ENCODE measurements around the gene CATSPER4. TPM values are rescaled to one million over a fixed set of nuclear protein-coding genes. Genes with fewer than 3 reads are reported as not detected.

The CATSPER4 gene
- total RNA-seq, 1 experiment from 2014 or later = not detected

DNA sequence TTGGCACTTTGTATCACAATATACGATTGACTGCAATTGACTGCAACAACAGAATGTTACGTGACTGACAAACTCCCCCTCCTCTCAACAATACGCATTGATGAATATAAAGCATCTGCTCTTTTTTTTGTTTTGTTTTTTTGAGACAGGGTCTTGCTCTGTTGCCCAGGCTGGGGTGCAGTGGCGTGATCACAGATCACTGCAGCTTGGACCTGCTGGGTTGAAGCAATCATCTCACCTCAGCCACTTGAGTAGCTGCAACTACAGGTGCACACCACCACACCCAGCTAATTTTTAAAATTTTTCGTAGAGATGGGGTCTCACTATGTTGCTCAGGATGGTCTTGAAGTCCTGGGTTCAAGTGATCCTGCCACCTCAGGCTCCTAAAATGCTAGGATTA lies 22.3 kb downstream of the CATSPER4 start:
- no peak overlapping the region for H2AK5ac ChIP-seq (ENCODE audit: insufficient read length, low read length)
- no peak overlapping the region for H3T11ph ChIP-seq (ENCODE audit: low read length)
- no peak overlapping the region for H3K4me2 ChIP-seq (ENCODE audit: insufficient read depth, insufficient read length, low read length)
- H2BK20ac ChIP-seq (ENCODE audit: low read depth, low read length, poor library complexity, severe bottlenecking) = no peak overlapping the region
- Mint-ChIP-seq H3K27me3 (ENCODE audit: low read depth) (peaks cover 4% of the 10 kb centered on the region), H3K36me3 (ENCODE audit: insufficient read depth in 1 of 3, low read depth in 3 of 3) (no peaks in the 10 kb centered on the region), H3K4me3 (no peak overlapping the region), H3K9me3 (no peaks in the 10 kb centered on the region), H3K4me1 (peaks cover 6 to 7% of the 10 kb centered on the region in 2 experiments; a peak in 3 of 4 replicates), H3K27ac (no peak overlapping the region)
- H3K9me3 ChIP-seq (ENCODE audit: control insufficient read depth, low read depth, low read length) = no peaks in the 10 kb centered on the region
- H2BK5ac ChIP-seq (ENCODE audit: insufficient read length, low read length) = no peak overlapping the region
- no peaks in the 10 kb centered on the region for H3K4me1 ChIP-seq (ENCODE audit: insufficient read depth, low read length)
- no peak overlapping the region for H2BK12ac ChIP-seq (ENCODE audit: insufficient read length, low read depth, low read length)
- H3K18ac ChIP-seq (ENCODE audit: insufficient read length, low read depth, low read length) = no peak overlapping the region
- no peaks in the 10 kb centered on the region for H4K20me1 ChIP-seq (ENCODE audit: control insufficient read depth, insufficient read depth, insufficient read length)
- H4K5ac ChIP-seq (ENCODE audit: insufficient read length, low read depth, low read length) = no peak overlapping the region
- H3K4ac ChIP-seq (ENCODE audit: low read depth, low read length) = no peak overlapping the region
- H3K56ac ChIP-seq (ENCODE audit: insufficient read length, low read depth, low read length) = no peak overlapping the region
- no peak overlapping the region for H3K27ac ChIP-seq (ENCODE audit: insufficient read length, low read depth, low read length)
- no peak overlapping the region for H3K14ac ChIP-seq (ENCODE audit: insufficient read depth, low read length)
- no peak for DNase-seq
- TF ChIP-seq CTCF (conservative IDR thresholded peaks at IDR 0.05) = no peak
- H2AFZ ChIP-seq (ENCODE audit: low read length) = no peak overlapping the region
- no peaks in the 10 kb centered on the region for H3K79me2 ChIP-seq (ENCODE audit: insufficient read depth, low read length)
- no peak overlapping the region for H3K9ac ChIP-seq (ENCODE audit: extremely low read depth, insufficient read length, low read length)
- no peaks in the 10 kb centered on the region for H3K27me3 ChIP-seq (ENCODE audit: insufficient read depth, low read length)
- H3K23ac ChIP-seq (ENCODE audit: insufficient read length, low read depth, low read length) = no peak overlapping the region
- no peaks in the 10 kb centered on the region for H3K23me2 ChIP-seq (ENCODE audit: insufficient read length, low read depth, low read length, poor library complexity, severe bottlenecking)
- no peak overlapping the region for H4K91ac ChIP-seq (ENCODE audit: insufficient read length, low read depth, low read length)
- H4K8ac ChIP-seq (replicated peaks; ENCODE audit: insufficient read length, low read depth, low read length) = no peak overlapping the region
- no peak overlapping the region for H2BK120ac ChIP-seq (ENCODE audit: low read depth, low read length, poor library complexity, severe bottlenecking)
- H2BK15ac ChIP-seq (ENCODE audit: low read depth, low read length) = no peak overlapping the region
- no peaks in the 10 kb centered on the region for H3K79me1 ChIP-seq (ENCODE audit: insufficient read depth, low read depth, low read length, poor library complexity, severe bottlenecking)
- no CpG with 5 or more reads among the region's 5 CpGs for WGBS (ENCODE audit: extremely low coverage, insufficient read length, low lambda C conversion rate)
